Measurements from ENCODE around the gene NR2F1-AS1.

- TF ChIP-seq CTCF (IDR thresholded peaks at IDR 0.05), result no peak
- no peak for TF ChIP-seq POLR2A (IDR thresholded peaks at IDR 0.05)
- TF ChIP-seq POLR2AphosphoS5 (IDR thresholded peaks at IDR 0.05), result no peak
Observed at GRCh38 chr5:93580927-93581445, at the start of gene NR2F1-AS1.

All from prostate gland (tissue), 2 donors.